HAP-1 (cell line): ENCODE data around the gene WIZ.
A peak's percentile ranks its signal among the peaks of the same experiment; 100 is the strongest.

Experiments used
- DNase-seq, 2 experiments: peaks; one replicate each; pipeline ENCODE4 v3.0.0-alpha.2; 2016 to 2020; ENCODE audit warnings: low spot score in 2 of 2
- H3K27me3 ChIP-seq: fragments of 250-450 bp; sonication (Bioruptor Pico); 2 replicates; pipeline ENCODE4 v1.5.1; 2020; ENCODE audit warnings: low read depth, mild to moderate bottlenecking, moderate library complexity
- H3K36me3 ChIP-seq: fragments of 250-450 bp; sonication (Bioruptor Pico); replicated peaks from 2 replicates; pipeline ENCODE4 v1.5.1; 2020; ENCODE audit warnings: mild to moderate bottlenecking
- H3K4me1 ChIP-seq: fragments of 250-450 bp; sonication (Bioruptor Pico); 2 replicates; pipeline ENCODE4 v1.5.1; 2020; ENCODE audit warnings: mild to moderate bottlenecking
- H3K4me3 ChIP-seq: fragments of 250-450 bp; sonication (Bioruptor Pico); 2 replicates; pipeline ENCODE4 v1.5.1; 2020; ENCODE audit warnings: mild to moderate bottlenecking, moderate library complexity
- H3K9me3 ChIP-seq: fragments of 250-450 bp; sonication (Bioruptor Pico); 2 replicates; pipeline ENCODE4 v1.5.1; 2020; ENCODE audit warnings: mild to moderate bottlenecking, moderate library complexity
- in situ Hi-C: fragments of 300-500 bp; cut with MboI; formaldehyde crosslinking; loops from 3 replicates; pipeline ENCODE4 v1.14.3; 2020; ENCODE audit warnings: low sequenced_read_pairs, inconsistent platforms, mixed read lengths

The WIZ gene

GRCh38 chr19:15456871-15457700 lies 7.3 kb upstream of the WIZ start:
- no peaks in the 10 kb centered on the region for H3K27me3 ChIP-seq
- in situ Hi-C loops, result no loop called here
- no peaks in the 10 kb centered on the region for H3K36me3 ChIP-seq
- H3K4me1 ChIP-seq, result no peaks in the 10 kb centered on the region
- DNase-seq, result no peak
- no peak overlapping the region for H3K4me3 ChIP-seq
- H3K9me3 ChIP-seq, result no peaks in the 10 kb centered on the region

DNA sequence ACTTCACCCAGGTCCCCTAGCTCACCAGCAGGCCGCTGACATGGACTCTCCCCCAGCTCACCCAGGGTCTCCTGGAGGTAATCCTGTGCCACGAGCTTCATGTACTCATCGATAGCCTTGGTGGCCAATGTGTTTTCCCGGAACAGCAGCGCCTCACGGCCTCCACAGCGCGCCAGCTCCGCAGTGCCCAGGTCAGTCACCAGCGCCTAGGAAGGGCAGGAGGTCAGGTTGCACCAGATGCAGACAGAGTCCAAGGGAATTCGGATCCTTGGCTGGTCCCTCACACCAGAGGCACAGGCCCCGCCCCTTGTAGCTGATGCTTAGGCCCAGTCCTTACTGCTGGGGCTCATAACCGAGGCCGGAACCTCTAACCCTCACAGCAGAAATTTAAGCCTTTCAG lies 6.7 kb upstream of the WIZ start:
- no peak overlapping the region for H3K4me3 ChIP-seq
- no peaks in the 10 kb centered on the region for H3K27me3 ChIP-seq
- in situ Hi-C loops, result no loop called here

DNA sequence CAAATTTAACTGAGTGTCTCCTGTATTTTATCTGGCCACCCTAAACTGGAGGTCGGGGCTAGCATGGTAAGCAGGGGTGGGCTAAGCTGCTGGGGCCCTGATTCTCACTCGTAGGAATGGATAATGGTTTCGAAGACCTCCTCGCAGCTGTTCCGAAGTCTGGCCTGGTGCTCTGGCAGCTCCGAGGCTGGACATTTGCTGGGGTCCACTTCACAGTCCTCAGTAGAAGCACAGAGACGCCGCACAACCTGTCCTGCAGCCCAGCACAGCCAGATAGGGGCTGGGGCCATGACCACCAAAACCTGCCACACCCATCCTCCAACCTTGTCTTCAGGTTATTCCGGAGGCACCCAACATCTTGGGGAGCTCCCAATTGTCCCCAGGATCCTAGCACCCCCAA lies 6.2 kb upstream of the WIZ start:
- Histone ChIP-seq H3K27me3 (no peaks in the 10 kb centered on the region), H3K4me3 (no peak overlapping the region), H3K36me3 (no peaks in the 10 kb centered on the region), H3K4me1 (no peaks in the 10 kb centered on the region), H3K9me3 (no peaks in the 10 kb centered on the region)
- in situ Hi-C loops, result no loop called here
- no peak for DNase-seq

More for the DNA sequence above, 6.7 kb upstream of the WIZ start:
- Histone ChIP-seq H3K9me3 (no peaks in the 10 kb centered on the region), H3K36me3 (no peaks in the 10 kb centered on the region), H3K4me1 (no peaks in the 10 kb centered on the region)
- DNase-seq, result no peak

DNA sequence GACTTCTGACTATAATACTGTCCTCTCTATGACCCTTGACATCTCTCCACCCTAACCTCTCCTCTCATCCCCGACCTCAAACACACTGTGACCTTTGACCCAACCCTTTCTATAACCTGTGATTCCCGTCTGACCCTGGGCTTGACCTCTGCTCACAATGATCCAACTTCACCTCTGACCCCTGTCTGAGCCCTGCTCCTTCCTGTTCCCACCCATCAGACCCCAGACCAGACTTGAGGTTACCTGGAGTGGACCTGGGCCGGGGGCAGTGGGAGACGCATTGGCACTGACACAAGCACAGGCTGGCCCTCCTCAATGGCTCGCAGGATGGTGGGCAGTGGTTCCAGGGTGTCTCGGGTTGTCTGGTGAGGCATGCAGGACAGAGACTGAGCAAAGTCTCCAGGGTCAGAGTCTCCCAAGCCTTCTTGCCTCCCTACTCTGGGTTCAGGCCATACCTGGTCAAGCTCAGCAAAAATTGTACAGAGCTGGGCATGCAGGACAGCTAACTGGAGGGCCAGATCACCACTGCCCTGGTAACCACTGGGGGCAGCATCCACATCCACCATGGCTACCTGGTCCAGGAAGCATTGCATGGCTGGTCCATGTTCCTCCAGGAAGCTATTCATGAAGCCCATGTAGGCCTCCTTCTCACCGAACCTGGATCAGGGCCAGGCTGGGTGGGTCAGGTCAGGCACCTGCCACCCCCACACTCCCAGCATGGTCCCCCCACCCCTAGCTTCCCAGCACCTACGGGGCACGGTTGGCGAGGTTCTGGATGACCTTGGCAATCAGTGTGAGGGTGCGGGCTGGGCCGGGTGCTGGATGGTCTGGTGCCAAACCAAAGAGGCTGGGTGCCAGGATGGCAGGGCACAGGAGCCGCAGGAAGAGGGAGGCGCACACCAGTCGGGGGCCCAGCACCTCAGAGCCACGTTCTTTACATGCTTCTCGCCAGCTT lies 4.4 kb upstream of the WIZ start:
- Histone ChIP-seq H3K4me3 (no peak overlapping the region), H3K9me3 (0 out of 2 replicates have a peak, but pooled peaks cover 2% of the 10 kb centered on the region), H3K4me1 (no peaks in the 10 kb centered on the region; the same call in 1 of the 2 replicates), H3K27me3 (no peaks in the 10 kb centered on the region), H3K36me3 (no peaks in the 10 kb centered on the region)
- in situ Hi-C loops, result no loop called here
- no peak for DNase-seq

DNA sequence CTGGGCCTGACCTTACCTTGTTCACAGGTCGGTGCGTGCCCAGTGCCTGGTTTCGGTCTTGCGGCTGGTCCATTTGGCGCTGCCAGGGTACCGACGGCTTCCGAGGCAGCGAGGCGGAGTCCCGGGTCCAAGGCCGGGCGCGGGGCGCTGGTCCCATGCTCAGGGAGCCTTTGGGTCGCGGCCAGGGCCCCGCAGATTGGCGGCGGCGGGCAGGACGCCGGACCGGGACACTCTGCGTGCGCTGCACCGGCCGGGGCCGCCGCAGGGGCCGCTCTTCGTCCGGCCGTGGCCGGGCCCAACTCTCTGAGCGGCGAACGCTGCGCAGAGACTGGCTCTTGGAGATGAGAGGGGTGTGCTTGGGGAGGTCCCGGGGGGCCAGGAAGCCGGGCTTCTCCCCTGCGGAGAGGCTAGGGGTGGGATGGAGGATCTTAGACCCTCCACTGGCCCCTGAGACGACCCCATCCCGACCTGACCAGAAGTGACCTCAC lies 3.4 kb upstream of the WIZ start:
- Histone ChIP-seq H3K4me1 (peaks cover 2% of the 10 kb centered on the region), H3K36me3 (no peaks in the 10 kb centered on the region), H3K9me3 (0 out of 2 replicates have a peak, but pooled peaks cover 2% of the 10 kb centered on the region), H3K4me3 (no peak overlapping the region), H3K27me3 (no peaks in the 10 kb centered on the region)
- no peak for DNase-seq
- in situ Hi-C loops, result no loop called here

DNA sequence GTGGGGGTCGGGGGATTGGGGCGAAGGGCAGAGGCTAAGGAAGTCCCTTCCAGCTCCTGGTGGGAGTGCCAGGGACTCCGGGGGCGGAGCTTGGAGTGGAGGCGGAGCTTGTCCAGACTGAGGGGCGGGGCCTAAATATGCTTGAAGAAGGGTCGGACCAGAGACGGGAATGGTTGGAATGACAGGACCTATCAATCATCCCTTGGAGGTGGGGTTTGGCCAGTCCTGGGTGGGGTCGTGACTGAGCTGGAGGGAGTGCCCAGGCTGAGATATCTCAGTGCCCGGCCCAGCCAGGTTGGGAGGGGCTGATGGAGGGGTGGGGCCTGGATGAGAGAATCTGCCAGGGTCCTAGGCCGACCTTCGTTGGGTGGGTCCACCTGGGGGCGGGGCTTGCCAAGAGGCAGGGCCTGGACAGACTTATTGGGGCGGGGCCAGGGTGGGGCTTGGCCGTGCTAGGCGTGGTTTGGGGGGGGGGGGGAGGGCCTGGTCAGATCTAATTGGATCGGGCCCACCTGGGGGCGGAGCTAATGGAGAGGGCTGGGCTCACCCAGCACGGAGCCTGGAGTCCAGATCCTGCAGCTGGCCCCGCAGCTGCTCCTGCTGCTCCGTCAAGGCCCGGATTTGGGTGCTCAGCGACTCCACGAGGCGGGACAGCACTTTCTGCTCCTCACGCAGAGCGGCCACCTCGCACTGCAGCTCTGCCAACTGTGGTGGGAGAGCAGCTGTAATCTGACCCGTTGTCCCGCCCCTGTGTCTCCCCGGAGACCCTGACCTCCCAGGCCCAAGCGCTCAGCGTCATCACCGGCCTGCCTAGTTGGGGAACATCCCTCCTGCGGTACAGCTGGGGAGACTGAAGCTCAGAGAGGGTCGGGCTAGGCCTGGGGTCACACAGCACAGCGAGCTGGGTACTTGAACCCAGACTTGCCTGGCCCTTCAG lies 2.6 kb upstream of the WIZ start:
- H3K4me1 ChIP-seq, result peaks cover 2% of the 10 kb centered on the region
- in situ Hi-C loops, result no loop called here
- 0 out of 2 replicates have a peak, but pooled peaks cover 2% of the 10 kb centered on the region for H3K9me3 ChIP-seq
- H3K4me3 ChIP-seq, result no peak overlapping the region
- no peaks in the 10 kb centered on the region for H3K27me3 ChIP-seq
- peak; percentile 44 to 91 for DNase-seq
- H3K36me3 ChIP-seq, result no peaks in the 10 kb centered on the region

- 0 out of 2 replicates have a peak, but pooled peaks cover 2% of the 10 kb centered on the region for H3K9me3 ChIP-seq
- H3K4me3 ChIP-seq, result peak overlapping the region; percentile 26; the same call in 1 of the 2 replicates
- no peaks in the 10 kb centered on the region for H3K27me3 ChIP-seq
- H3K4me1 ChIP-seq, result peaks cover 2% of the 10 kb centered on the region
- no peaks in the 10 kb centered on the region for H3K36me3 ChIP-seq
- no peak for DNase-seq
- in situ Hi-C loops, result no loop called here
Observed at GRCh38 chr19:15450528-15450890, 753 bp upstream of the WIZ start.

- Histone ChIP-seq H3K27me3 (no peaks in the 10 kb centered on the region), H3K36me3 (no peaks in the 10 kb centered on the region), H3K4me3 (peak overlapping the region; percentile 40), H3K9me3 (0 out of 2 replicates have a peak, but pooled peaks cover 2% of the 10 kb centered on the region), H3K4me1 (peaks cover 2% of the 10 kb centered on the region)
- in situ Hi-C loops, result no loop called here
- peak in 1 of 2 experiments; percentile 32 for DNase-seq
Observed at GRCh38 chr19:15448778-15449619, 757 bp downstream of the WIZ start.

DNA sequence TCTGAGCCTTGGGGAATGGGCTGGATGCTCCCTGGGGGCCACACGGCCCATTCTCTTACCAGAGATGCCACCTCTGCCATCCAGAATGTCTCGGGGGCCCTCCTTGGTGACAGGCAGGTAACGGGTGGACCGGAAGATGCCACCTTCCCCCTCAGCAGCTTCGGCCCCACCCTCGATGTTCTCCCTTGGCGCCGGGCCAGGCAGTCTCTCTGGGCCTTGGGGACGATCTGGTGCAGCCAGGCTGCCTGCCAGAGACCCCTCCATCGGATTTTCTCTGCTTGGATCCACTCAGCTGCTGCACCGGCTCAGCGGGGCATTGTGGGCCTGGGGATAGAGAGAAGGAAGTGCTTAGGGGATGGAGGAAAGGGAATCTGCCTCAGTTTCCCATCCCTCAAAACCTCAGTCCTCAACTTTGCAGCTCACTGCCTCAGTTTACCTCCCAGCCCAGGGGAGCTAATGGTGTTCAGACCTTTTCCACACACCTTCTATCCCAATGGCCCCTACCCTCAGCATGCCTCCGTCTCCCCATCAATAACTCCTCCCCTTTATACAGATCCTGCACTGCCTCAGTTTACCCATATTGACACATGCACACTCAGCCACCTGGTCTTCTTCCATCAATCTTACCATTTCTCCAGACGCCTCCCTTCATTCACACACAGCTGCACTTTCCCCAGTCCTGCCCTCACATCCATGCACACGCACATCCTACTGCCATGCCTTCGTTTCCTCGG lies 1.5 kb downstream of the WIZ start:
- Histone ChIP-seq H3K27me3 (no peaks in the 10 kb centered on the region), H3K4me1 (peaks cover 2% of the 10 kb centered on the region), H3K36me3 (no peaks in the 10 kb centered on the region), H3K4me3 (no peak overlapping the region), H3K9me3 (0 out of 2 replicates have a peak, but pooled peaks cover 2% of the 10 kb centered on the region)
- in situ Hi-C loops, result no loop called here
- DNase-seq, result peak in 1 of 2 experiments; percentile 18

- in situ Hi-C loops, result no loop called here
- no peaks in the 10 kb centered on the region for H3K27me3 ChIP-seq
- H3K9me3 ChIP-seq, result 0 out of 2 replicates have a peak, but pooled peaks cover 2% of the 10 kb centered on the region
- H3K4me1 ChIP-seq, result peaks cover 2% of the 10 kb centered on the region
- no peaks in the 10 kb centered on the region for H3K36me3 ChIP-seq
- no peak for DNase-seq
- no peak overlapping the region for H3K4me3 ChIP-seq
Observed at GRCh38 chr19:15447057-15447456, 2.7 kb downstream of the WIZ start.

- no peak for DNase-seq
- Histone ChIP-seq H3K27me3 (no peaks in the 10 kb centered on the region), H3K9me3 (0 out of 2 replicates have a peak, but pooled peaks cover 2% of the 10 kb centered on the region), H3K4me3 (no peak overlapping the region), H3K36me3 (no peaks in the 10 kb centered on the region), H3K4me1 (peaks cover 2% of the 10 kb centered on the region)
- in situ Hi-C loops, result no loop called here
Observed at GRCh38 chr19:15445807-15446376, 3.9 kb downstream of the WIZ start.
